ENCODE results near the gene DIP2A. TPM values are rescaled to one million over a fixed set of nuclear protein-coding genes. Genes with fewer than 3 reads are reported as not detected.
"Not testable (repeated sequence)": the region's sequence is repeated elsewhere in the genome, so short reads cannot be mapped to it uniquely, and the experiment has no call there.

DIP2A gene
- total RNA-seq, 1 donor: 26.5 TPM

DNA sequence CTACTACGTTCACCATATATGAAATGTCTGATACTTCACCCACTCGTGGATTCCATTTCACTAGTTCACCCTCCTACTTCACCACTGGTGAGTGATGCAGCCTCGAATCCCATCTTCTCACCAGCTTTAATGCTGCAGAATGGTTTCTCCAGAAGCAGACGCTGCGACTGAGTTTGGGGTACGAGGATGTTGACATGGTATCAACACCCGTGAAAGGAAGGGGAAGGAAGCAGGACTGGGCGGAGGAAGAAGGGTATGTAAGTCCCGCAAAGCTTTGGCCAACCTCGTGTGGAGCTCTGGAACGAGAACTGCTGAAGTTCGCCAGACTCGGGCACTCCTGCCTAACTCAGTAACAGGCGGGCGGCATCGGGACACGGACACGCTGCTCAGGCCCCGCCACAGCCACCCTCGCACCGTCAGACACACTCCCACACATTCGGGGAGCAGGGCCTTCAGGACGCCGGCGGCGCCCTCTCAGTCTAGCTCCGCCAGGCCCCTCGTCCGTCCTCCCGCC, 833 bp upstream of the DIP2A start:
- H3K4me3 ChIP-seq (ENCODE audit: low read depth, low read length): peak overlapping the region; percentile 77
- TF ChIP-seq, protein P1, sequence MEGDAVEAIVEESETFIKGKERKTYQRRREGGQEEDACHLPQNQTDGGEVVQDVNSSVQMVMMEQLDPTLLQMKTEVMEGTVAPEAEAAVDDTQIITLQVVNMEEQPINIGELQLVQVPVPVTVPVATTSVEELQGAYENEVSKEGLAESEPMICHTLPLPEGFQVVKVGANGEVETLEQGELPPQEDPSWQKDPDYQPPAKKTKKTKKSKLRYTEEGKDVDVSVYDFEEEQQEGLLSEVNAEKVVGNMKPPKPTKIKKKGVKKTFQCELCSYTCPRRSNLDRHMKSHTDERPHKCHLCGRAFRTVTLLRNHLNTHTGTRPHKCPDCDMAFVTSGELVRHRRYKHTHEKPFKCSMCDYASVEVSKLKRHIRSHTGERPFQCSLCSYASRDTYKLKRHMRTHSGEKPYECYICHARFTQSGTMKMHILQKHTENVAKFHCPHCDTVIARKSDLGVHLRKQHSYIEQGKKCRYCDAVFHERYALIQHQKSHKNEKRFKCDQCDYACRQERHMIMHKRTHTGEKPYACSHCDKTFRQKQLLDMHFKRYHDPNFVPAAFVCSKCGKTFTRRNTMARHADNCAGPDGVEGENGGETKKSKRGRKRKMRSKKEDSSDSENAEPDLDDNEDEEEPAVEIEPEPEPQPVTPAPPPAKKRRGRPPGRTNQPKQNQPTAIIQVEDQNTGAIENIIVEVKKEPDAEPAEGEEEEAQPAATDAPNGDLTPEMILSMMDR (IDR thresholded peaks at IDR 0.05; ENCODE audit: insufficient read depth, low read length): no peak
- DNase-seq (ENCODE audit: low read depth): peak; percentile 41

DNA sequence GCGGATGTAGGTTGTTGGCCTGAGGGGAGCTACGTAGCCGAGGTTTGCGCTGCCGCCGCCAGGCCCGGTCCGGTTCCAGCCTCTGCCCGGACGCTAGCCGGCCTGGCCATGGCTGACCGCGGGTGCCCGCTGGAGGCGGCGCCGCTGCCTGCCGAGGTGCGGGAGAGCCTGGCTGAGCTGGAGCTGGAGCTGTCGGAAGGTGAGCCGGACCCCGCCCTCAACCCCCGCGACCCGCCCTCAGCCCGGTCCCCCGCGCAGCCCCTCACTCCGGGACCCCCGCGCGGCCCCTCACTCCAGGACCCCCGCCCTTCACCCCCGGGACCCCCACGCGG, 299 bp downstream of the DIP2A start:
- peak overlapping the region; percentile 82 for H3K4me3 ChIP-seq (ENCODE audit: low read depth, low read length)
- no peak for DNase-seq (ENCODE audit: low read depth)
- TF ChIP-seq, protein P1 (IDR thresholded peaks at IDR 0.05; ENCODE audit: insufficient read depth, low read length): no peak

DNA sequence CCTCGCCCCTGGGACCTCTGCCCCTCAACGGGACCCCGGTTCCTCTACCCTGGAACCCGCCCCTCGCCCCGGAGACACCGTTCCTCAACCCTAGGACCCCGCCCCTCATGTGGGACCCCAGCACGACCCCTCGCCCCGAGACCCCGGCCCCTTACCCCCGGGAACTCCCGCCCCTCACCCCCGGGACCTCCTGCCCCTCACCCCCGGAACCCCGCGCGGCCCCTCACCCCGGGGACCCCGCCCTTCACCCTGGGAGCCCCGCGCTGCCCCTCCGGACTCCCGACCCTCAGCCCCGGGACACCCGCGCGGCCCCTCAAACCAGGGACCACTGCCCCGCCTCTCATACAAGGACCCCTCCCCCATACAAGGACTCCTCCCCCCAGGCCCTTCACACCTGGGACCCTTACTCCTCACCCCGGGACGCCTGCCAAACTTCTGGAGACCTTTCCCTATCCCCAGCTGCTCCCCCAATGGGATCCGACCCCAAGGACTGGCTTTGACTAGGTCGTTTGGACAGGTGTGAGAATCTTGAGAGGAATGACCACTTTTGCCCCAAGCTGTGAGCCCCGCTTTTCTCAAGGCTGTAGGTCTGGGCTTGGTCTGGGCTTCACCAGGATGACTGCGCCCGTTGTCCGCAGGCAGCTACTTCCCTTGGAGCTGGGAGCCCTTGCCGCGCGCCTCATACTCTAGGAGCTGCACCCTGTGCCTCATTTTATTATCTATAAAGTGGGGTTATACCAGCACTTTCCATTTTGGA, 843 bp downstream of the DIP2A start:
- TF ChIP-seq, protein P1 (IDR thresholded peaks at IDR 0.05; ENCODE audit: insufficient read depth, low read length): no peak
- peak; percentile 47 for DNase-seq (ENCODE audit: low read depth)

DNA sequence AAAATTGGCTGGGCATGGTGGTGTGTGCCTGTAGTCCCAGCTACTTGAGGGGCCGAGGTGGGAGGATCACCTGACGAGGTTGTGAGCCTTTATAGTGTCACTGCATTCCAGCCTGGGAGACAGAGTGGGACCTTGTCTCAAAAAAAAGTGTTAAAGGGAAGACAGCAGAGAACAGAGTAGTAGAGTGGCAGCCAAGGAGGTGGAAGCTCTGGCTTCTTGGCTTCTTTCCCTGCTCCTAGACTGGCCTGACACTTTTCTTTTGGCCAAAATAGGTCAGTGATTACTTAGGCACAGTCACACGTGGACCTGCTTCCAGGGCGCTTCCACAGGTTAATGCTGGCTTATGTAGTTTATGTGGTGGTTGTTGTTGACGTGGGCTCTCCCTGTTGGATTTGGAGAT, 3.2 kb downstream of the DIP2A start:
- no peak for DNase-seq (ENCODE audit: low read depth)
- TF ChIP-seq, protein P1 (IDR thresholded peaks at IDR 0.05; ENCODE audit: insufficient read depth, low read length): no peak
- H3K4me3 ChIP-seq (ENCODE audit: low read depth, low read length): no peak overlapping the region

More for the DNA sequence above, 843 bp downstream of the DIP2A start:
- peak overlapping the region; percentile 82 for H3K4me3 ChIP-seq (ENCODE audit: low read depth, low read length)

DNA sequence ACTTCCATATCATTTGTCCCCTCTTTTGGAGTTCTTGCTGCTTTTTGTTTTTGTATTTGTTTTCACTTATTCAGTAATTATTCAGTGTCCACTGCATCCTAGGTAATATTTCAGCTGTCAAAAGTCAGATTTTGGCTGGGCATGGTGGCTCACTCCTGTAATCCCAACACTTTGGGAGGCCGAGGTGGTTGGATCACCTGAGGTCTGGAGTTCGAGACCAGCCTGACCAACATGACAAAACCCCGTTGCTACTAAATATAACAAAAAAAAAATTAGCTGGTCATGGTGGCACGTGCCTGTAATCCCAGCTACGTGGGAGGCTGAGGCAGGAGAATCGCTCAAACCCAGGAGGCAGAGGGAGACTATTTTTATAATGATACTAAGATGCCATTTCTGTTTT, 6.5 kb downstream of the DIP2A start:
- not testable (repeated sequence) for H3K4me3 ChIP-seq (ENCODE audit: low read depth, low read length); DNase-seq (ENCODE audit: low read depth)

DNA sequence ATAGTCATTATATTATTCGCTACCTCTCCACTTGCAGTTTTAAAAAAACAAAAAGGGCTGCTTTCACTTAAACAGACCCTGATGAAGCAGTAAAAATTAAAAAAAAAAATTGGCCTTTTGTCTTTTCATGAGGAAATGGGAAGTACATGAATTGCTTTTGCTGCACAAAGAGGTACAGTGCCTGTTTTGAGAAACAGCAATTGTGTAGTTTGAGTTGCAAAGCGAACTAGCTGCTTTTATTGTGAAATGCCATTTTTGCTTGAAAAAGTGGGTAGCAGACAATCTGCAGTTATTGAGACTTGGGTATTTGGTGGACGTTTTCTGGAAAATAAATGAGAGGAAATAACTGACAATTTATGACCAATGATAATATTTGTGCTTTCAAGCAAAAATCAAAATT, 7.0 kb downstream of the DIP2A start:
- TF ChIP-seq, protein P1 (IDR thresholded peaks at IDR 0.05; ENCODE audit: insufficient read depth, low read length): no peak
- H3K4me3 ChIP-seq (ENCODE audit: low read depth, low read length): no peak overlapping the region
- no peak for DNase-seq (ENCODE audit: low read depth)

DNA sequence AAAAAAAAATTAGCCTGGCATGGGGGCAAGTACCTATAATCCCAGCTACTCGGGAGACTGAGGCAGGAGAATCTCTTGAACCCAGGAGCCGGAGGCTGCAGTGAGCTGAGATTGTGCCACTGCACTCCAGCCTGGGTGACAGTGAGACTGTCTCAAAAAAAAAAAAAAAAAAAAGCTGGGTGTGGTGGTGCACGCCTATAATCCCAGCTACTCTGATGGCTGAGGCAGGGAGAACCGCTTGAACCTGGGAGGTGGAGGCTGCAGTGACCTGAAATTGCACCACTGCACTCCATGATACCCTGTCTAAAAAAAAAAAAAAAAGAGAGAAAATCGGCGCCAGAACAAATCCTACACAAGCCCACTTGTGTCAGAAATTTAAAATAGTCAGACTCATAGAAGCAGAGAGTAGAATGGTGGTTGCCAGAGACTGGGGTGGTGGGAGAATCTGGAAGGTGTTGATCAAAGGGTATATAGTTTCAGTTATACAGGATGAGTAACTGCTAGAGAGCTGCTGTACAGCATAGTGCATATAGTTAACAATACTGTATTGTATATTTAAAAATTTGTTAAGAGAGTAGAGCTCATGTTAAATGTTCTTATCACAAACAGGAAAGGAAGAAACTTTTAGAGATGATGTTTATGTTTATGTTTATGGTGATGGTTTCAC, 9.6 kb downstream of the DIP2A start:
- H3K4me3 ChIP-seq (ENCODE audit: low read depth, low read length): no peak overlapping the region
- TF ChIP-seq, protein P1 (IDR thresholded peaks at IDR 0.05; ENCODE audit: insufficient read depth, low read length): no peak
- no peak for DNase-seq (ENCODE audit: low read depth)

Measured in fibroblast of the aortic adventitia (primary cell).